H1 (cell line): Measurements from ENCODE around the gene AP1S1. TPM values are rescaled to one million over a fixed set of nuclear protein-coding genes. Genes with fewer than 3 reads are reported as not detected.

Experiments used
- BRCA1 ChIP-seq: IDR thresholded peaks from 2 replicates; pipeline ENCODE4 v1.6.1; 2012; ENCODE audit warnings: low read depth, low read length, improper control_type of control experiment
- CREB1 ChIP-seq: IDR thresholded peaks from 2 replicates; pipeline ENCODE4 v1.6.1; 2012; ENCODE audit warnings: inconsistent platforms
- RAD21 ChIP-seq, 2 experiments: IDR thresholded peaks in 1 of 2; conservative IDR thresholded peaks in 1 of 2; 2 replicates each; pipeline ENCODE4 v1.6.1; 2011; ENCODE audit warnings: low read depth in 2 of 2, low read length in 2 of 2, improper control_type of control experiment in 1 of 2, inconsistent platforms in 1 of 2, mild to moderate bottlenecking in 1 of 2, moderate library complexity in 1 of 2
- YY1 ChIP-seq: IDR thresholded peaks from 2 replicates; pipeline ENCODE4 v1.6.1; 2011; ENCODE audit warnings: low read depth, mild to moderate bottlenecking, low read length
- polyA plus RNA-seq, 7 experiments: library from polyadenylated mRNA; depleted of rRNA in 3 of 7; stranded (reverse) in 5 of 7; unstranded in 2 of 7; fragments of >200 nt in 5 of 7; fragments of 200-250 nt in 2 of 7; gene quantifications; 1 replicate in 5 of 7; 2 replicates in 1 of 7; 4 replicates in 1 of 7; pipeline versions ENCODE4 v1.2.1 to v1.2.3, GENCODE V29; 2011 to 2013; ENCODE audit warnings: missing spikeins in 2 of 7, mixed read lengths in 2 of 7
- total RNA-seq: library from RNA; stranded (reverse); fragmentation: NEBNext Ultra II Directional; extraction: Animal tissue kit (Norgen Biotek cat#: 25700); gene quantifications from 2 replicates; pipeline ENCODE4 v1.2.1, GENCODE V29; 2021
- TF ChIP-seq, protein P1 (sequence below): IDR thresholded peaks from 2 replicates; pipeline ENCODE4 v1.6.1; 2012; ENCODE audit warnings: inconsistent platforms

The AP1S1 gene
- total and polyA plus RNA-seq, 2 of the 8 experiments (the other 6 are each of a cell fraction or from before 2014, with no cell fraction given) = 56.1 to 59.3 TPM

DNA sequence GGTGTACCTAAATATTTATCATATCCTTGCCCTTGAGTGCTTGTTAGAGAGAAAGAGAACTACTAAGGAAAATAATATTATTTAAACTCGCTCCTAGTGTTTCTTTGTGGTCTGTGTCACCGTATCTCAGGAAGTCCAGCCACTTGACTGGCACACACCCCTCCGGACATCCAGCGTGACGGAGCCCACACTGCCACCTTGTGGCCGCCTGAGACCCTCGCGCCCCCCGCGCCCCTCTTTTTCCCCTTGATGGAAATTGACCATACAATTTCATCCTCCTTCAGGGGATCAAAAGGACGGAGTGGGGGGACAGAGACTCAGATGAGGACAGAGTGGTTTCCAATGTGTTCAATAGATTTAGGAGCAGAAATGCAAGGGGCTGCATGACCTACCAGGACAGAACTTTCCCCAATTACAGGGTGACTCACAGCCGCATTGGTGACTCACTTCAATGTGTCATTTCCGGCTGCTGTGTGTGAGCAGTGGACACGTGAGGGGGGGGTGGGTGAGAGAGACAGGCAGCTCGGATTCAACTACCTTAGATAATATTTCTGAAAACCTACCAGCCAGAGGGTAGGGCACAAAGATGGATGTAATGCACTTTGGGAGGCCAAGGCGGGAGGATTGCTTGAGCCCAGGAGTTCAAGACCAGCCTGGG, 15.9 kb upstream of the AP1S1 start (continued):
- TF ChIP-seq RAD21 (IDR thresholded peaks at IDR 0.05 in 1 of 2, conservative IDR thresholded peaks at IDR 0.05 in 1 of 2; ENCODE audit: low read depth in 2 of 2, low read length in 2 of 2) (peak; percentile 60 to 69), CREB1 (0 out of 2 replicates have a peak, but pooled peaks have one; percentile 39), BRCA1 (no peak), YY1 (no peak)
- TF ChIP-seq, protein P1, sequence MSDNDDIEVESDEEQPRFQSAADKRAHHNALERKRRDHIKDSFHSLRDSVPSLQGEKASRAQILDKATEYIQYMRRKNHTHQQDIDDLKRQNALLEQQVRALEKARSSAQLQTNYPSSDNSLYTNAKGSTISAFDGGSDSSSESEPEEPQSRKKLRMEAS = peak; percentile 47; the same call in 1 of the 2 replicates
